Astrocyte of the cerebellum (primary cell): ENCODE data around the gene OARD1.
"Not testable (repeated sequence)": the region's sequence is repeated elsewhere in the genome, so short reads cannot be mapped to it uniquely, and the experiment has no call there.

ENCODE experiments used
- DNase-seq: peaks from one replicate; pipeline ENCODE4 v3.0.0-alpha.2; 2011; ENCODE audit warnings: low read depth
- H3K4me3 ChIP-seq: 2 replicates; pipeline ENCODE4 v1.5.1; 2011; ENCODE audit warnings: mild to moderate bottlenecking, low read depth, low read length, moderate library complexity
- in situ Hi-C: cut with HindIII; loops from 2 replicates; pipeline ENCODE4 v1.10.0; 2017; ENCODE audit warnings: low sequenced_read_pairs
- TF ChIP-seq, protein P1 (sequence below): IDR thresholded peaks from 2 replicates; pipeline ENCODE4 v1.5.1; 2012; ENCODE audit warnings: low read length, low read depth, moderate library complexity, mild to moderate bottlenecking; ENCODE audit errors: missing control alignments

OARD1 gene

GRCh38 chr6:41023114-41023513, 49.0 kb downstream of the OARD1 start:
- in situ Hi-C loops = no loop called here
- no peak overlapping the region for H3K4me3 ChIP-seq
- TF ChIP-seq, protein P1, sequence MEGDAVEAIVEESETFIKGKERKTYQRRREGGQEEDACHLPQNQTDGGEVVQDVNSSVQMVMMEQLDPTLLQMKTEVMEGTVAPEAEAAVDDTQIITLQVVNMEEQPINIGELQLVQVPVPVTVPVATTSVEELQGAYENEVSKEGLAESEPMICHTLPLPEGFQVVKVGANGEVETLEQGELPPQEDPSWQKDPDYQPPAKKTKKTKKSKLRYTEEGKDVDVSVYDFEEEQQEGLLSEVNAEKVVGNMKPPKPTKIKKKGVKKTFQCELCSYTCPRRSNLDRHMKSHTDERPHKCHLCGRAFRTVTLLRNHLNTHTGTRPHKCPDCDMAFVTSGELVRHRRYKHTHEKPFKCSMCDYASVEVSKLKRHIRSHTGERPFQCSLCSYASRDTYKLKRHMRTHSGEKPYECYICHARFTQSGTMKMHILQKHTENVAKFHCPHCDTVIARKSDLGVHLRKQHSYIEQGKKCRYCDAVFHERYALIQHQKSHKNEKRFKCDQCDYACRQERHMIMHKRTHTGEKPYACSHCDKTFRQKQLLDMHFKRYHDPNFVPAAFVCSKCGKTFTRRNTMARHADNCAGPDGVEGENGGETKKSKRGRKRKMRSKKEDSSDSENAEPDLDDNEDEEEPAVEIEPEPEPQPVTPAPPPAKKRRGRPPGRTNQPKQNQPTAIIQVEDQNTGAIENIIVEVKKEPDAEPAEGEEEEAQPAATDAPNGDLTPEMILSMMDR = no peak
- DNase-seq = no peak

DNA sequence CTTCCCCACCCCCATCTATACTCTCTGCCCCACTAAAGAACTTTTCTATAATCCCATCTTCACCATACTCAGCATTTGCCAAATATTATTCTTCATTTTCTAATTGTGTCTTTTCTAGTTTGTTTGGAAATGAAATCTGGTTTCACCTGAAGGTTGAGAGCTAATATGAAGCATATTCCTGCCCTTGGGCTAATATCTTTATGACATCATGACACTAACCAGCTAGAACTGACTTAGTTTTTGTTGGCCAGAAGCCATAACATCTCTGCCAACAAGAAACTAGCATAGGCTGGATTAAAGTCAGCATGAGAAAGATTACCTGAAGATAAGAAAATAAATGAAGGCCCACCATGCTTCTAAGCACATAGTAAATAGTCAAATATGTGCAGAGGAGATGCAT, 49.9 kb downstream of the OARD1 start:
- no peak overlapping the region for H3K4me3 ChIP-seq
- TF ChIP-seq, protein P1 = no peak
- DNase-seq = no peak
- in situ Hi-C loops = no loop called here

- no peak overlapping the region for H3K4me3 ChIP-seq
- DNase-seq = peak; percentile 48
- TF ChIP-seq, protein P1 = peak; percentile 54
- in situ Hi-C loops = no loop called here
Observed at GRCh38 chr6:41021832-41022231, 50.3 kb downstream of the OARD1 start.

- no peak for DNase-seq
- H3K4me3 ChIP-seq = no peak overlapping the region
- in situ Hi-C loops = no loop called here
- TF ChIP-seq, protein P1 = no peak
Observed at GRCh38 chr6:41017663-41018062, 54.5 kb downstream of the OARD1 start.

GRCh38 chr6:41015860-41016259, 56.3 kb downstream of the OARD1 start:
- in situ Hi-C loops, H3K4me3 ChIP-seq, DNase-seq: not testable (repeated sequence)

DNA sequence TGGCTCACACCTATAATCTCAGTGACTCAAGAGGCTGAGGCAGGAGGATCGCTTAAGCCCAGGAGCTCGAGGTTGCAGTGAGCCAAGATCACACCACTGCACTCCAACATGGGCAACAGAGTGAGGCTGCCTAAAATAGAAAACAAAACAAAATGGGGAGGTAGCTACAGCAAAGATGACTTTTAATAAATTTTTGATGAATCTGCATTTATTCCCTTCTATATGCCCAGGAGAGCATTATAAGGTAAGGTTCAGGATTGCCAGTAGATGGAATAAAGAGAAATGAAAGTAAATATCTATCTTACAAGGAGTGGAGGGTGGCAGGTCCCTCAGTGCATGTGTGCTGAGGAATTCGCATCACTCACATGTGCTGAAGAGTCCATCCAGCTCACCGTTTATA, 57.4 kb downstream of the OARD1 start:
- no peak overlapping the region for H3K4me3 ChIP-seq
- TF ChIP-seq, protein P1 = no peak
- in situ Hi-C loops = no loop called here
- DNase-seq = no peak
